Measurements from ENCODE around the gene FCN2.

The FCN2 gene

GRCh38 chr9:134913041-134913712 is 32.6 kb downstream of the FCN2 start:
- DNase-seq: no peak

- DNase-seq: no peak
Observed at GRCh38 chr9:134913713-134914500, 33.3 kb downstream of the FCN2 start.

- no peak for DNase-seq
Observed at GRCh38 chr9:134914501-134914834, 33.9 kb downstream of the FCN2 start.

- DNase-seq: no peak
Observed at GRCh38 chr9:134915046-134915985, 34.7 kb downstream of the FCN2 start.

- DNase-seq: no peak
Observed at GRCh38 chr9:134916161-134916665, 35.6 kb downstream of the FCN2 start.

- no peak for DNase-seq
Observed at GRCh38 chr9:134917431-134918373, 37.1 kb downstream of the FCN2 start, which contains the start of gene FCN1. Gene FCN1, minus strand, starts transcription at chr9:134917912. Its CDS starts 41 bp downstream, at chr9:134917871.

- no peak for DNase-seq
Observed at GRCh38 chr9:134918646-134919045, 38.0 kb downstream of the FCN2 start.

GRCh38 chr9:134919303-134919702 is 38.7 kb downstream of the FCN2 start:
- DNase-seq: no peak

- no peak for DNase-seq
Observed at GRCh38 chr9:134922066-134922931, 41.7 kb downstream of the FCN2 start.

GRCh38 chr9:134922932-134923240 is 42.3 kb downstream of the FCN2 start:
- no peak for DNase-seq

- DNase-seq: no peak
Observed at GRCh38 chr9:134923466-134923865, 42.9 kb downstream of the FCN2 start.

GRCh38 chr9:134925011-134925511 is 44.5 kb downstream of the FCN2 start:
- DNase-seq: no peak

GRCh38 chr9:134928436-134929192 is 48.0 kb downstream of the FCN2 start:
- no peak for DNase-seq

GRCh38 chr9:134929193-134930158 is 48.9 kb downstream of the FCN2 start:
- no peak for DNase-seq

- no peak for DNase-seq
Observed at GRCh38 chr9:134930398-134930797, 49.8 kb downstream of the FCN2 start.

- DNase-seq: no peak
Observed at GRCh38 chr9:134932171-134932570, 51.6 kb downstream of the FCN2 start.

GRCh38 chr9:134932606-134933005 is 52.0 kb downstream of the FCN2 start:
- no peak for DNase-seq

- no peak for DNase-seq
Observed at GRCh38 chr9:134933076-134933659, 52.6 kb downstream of the FCN2 start.

Measured in NCI-H1105 treated with DMSO at 0.1 percent for 48 hours (cell line).